Nephron progenitor cell (in vitro differentiated cells): Measurements from ENCODE around the gene RCC1.

Source experiments
- DNase-seq: peaks from one replicate; pipeline ENCODE4 v3.0.0; 2021
- H3K27ac Mint-ChIP-seq: 2 replicates; pipeline ENCODE4 v1.8.0; 2021; ENCODE audit warnings: mild to moderate bottlenecking, moderate library complexity, mixed read lengths
- H3K27me3 Mint-ChIP-seq: 2 replicates; pipeline ENCODE4 v1.8.0; 2021; ENCODE audit warnings: mild to moderate bottlenecking, low read depth, mixed read lengths; ENCODE audit not compliant: poor library complexity
- H3K36me3 Mint-ChIP-seq: 2 replicates; pipeline ENCODE4 v1.8.0; 2021; ENCODE audit warnings: low read depth, mixed read lengths
- H3K4me1 Mint-ChIP-seq: 2 replicates; pipeline ENCODE4 v1.8.0; 2021; ENCODE audit warnings: mixed read lengths
- H3K4me3 Mint-ChIP-seq: 2 replicates; pipeline ENCODE4 v1.8.0; 2021; ENCODE audit warnings: mild to moderate bottlenecking, moderate library complexity, mixed read lengths
- H3K9me3 Mint-ChIP-seq: 2 replicates; pipeline ENCODE4 v1.8.0; 2021; ENCODE audit warnings: mild to moderate bottlenecking, moderate library complexity, mixed read lengths
- CTCF ChIP-seq: fragments of 200-600 bp; sonication (generic); IDR thresholded peaks from 2 replicates; pipeline ENCODE4 v1.5.0; 2021; ENCODE audit warnings: antibody characterized with exemption

Gene RCC1

DNA sequence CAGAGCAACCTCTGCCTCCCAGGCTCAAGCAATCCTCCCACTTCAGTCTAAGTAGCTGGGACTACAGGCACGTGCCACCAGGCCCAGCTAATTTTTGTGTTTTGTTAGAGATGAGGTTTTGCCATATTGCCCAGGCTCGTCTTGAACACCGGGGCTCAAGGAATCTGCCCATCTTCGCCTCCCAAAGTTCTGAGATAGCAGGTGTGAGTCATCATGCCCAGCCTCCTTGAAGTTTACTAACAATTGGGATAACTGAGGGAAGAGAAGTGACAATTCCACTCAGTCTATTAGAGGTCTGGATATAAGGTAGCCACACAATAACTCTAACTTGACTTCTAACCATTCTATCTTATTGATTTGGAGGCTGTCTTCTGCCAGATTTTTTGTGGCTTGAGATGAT lies 6.3 kb upstream of the RCC1 start:
- DNase-seq: no peak
- Mint-ChIP-seq H3K27ac (no peak overlapping the region), H3K4me3 (no peak overlapping the region), H3K9me3 (no peaks in the 10 kb centered on the region), H3K4me1 (no peaks in the 10 kb centered on the region), H3K27me3 (no peaks in the 10 kb centered on the region), H3K36me3 (peaks cover 23% of the 10 kb centered on the region)
- no peak for TF ChIP-seq CTCF

DNA sequence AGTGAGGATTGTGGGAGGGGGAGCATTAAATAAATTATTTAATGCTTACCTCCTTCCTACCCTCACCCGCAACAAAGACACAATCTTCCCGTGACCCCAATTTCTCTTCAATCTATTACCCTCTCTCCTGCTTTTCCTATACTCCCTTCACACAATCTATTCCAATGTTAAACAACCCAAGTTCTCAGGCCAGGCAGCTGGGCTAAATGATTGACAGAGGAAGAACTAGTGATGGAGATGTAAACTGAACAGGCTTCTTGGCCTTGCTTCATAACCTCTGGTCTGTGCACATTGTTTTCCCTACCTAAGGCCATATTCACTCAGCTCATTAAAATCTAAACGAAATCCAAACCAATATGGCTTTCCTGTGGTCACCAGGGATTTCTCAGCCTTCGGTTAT lies 3.9 kb upstream of the RCC1 start:
- H3K4me1 Mint-ChIP-seq: peaks cover 9% of the 10 kb centered on the region
- no peak for TF ChIP-seq CTCF
- no peaks in the 10 kb centered on the region for H3K9me3 Mint-ChIP-seq
- peaks cover under 1% of the 10 kb centered on the region for H3K36me3 Mint-ChIP-seq
- no peak for DNase-seq
- H3K27ac Mint-ChIP-seq: peak overlapping the region; percentile 28
- no peak overlapping the region for H3K4me3 Mint-ChIP-seq
- H3K27me3 Mint-ChIP-seq: no peaks in the 10 kb centered on the region

GRCh38 chr1:28503117-28503516 lies 2.7 kb upstream of the RCC1 start:
- H3K27ac Mint-ChIP-seq: no peak overlapping the region
- no peaks in the 10 kb centered on the region for H3K27me3 Mint-ChIP-seq
- H3K4me1 Mint-ChIP-seq: peaks cover 15% of the 10 kb centered on the region
- no peak overlapping the region for H3K4me3 Mint-ChIP-seq
- no peak for TF ChIP-seq CTCF
- H3K36me3 Mint-ChIP-seq: peaks cover 6% of the 10 kb centered on the region
- no peak for DNase-seq
- H3K9me3 Mint-ChIP-seq: no peaks in the 10 kb centered on the region

GRCh38 chr1:28506907-28507246 lies 1.0 kb downstream of the RCC1 start:
- no peaks in the 10 kb centered on the region for H3K27me3 Mint-ChIP-seq
- H3K4me1 Mint-ChIP-seq: peaks cover 39% of the 10 kb centered on the region
- H3K4me3 Mint-ChIP-seq: peak overlapping the region; percentile 98
- H3K27ac Mint-ChIP-seq: peak overlapping the region; percentile 97
- H3K36me3 Mint-ChIP-seq: peaks cover 41% of the 10 kb centered on the region
- no peak for TF ChIP-seq CTCF
- no peaks in the 10 kb centered on the region for H3K9me3 Mint-ChIP-seq
- DNase-seq: no peak

GRCh38 chr1:28507247-28507645 lies 1.4 kb downstream of the RCC1 start:
- H3K4me3 Mint-ChIP-seq: peak overlapping the region; percentile 98
- H3K27me3 Mint-ChIP-seq: no peaks in the 10 kb centered on the region
- peak overlapping the region; percentile 97 for H3K27ac Mint-ChIP-seq
- DNase-seq: no peak
- peaks cover 42% of the 10 kb centered on the region for H3K4me1 Mint-ChIP-seq
- H3K36me3 Mint-ChIP-seq: peaks cover 45% of the 10 kb centered on the region
- TF ChIP-seq CTCF: no peak
- H3K9me3 Mint-ChIP-seq: peaks cover 3% of the 10 kb centered on the region

DNA sequence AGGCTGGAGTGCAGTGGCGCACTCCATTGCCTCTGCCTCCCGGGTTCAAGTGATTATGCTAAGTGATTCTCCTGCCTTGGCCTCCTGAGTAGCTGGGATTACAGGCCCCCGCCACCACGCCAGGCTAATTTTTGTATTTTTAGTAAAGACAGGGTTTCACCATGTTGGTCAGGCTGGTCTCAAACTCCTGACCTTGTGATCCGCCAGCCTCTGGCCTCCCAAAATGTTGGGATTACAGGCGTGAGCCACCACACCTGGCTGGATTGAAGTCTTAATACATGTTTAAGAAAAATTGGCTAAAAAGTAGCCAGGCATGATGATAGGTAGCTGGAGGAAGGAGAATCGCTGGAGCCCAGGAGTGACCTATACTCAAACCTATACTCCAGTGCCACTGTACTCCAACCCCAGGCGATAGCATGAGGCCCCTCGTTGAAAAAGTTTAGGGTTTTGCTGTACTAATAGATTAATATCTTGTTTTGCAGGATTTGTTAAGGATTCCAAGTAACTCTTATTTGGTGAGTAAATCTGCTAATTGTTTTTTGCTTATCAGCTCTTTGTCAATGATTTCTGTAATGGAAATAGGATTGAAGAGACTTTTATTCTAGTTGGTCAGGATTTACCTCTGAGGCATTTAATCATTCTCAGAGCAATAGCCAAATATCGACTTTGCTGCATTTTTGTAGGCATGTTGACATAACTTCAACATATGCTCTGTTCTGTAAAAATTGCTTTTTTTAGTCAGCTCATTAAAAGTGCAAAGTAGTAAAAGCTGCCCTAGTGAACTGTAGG lies 2.0 kb downstream of the RCC1 start:
- no peaks in the 10 kb centered on the region for H3K27me3 Mint-ChIP-seq
- H3K4me1 Mint-ChIP-seq: peaks cover 44% of the 10 kb centered on the region
- DNase-seq: no peak
- peak overlapping the region; percentile 97 for H3K27ac Mint-ChIP-seq
- peak overlapping the region; percentile 98 for H3K4me3 Mint-ChIP-seq
- H3K9me3 Mint-ChIP-seq: peaks cover 6% of the 10 kb centered on the region
- peaks cover 51% of the 10 kb centered on the region for H3K36me3 Mint-ChIP-seq
- no peak for TF ChIP-seq CTCF
